Stimulated activated CD4-positive, alpha-beta T cell treated with anti-CD3 and anti-CD28 coated beads, Interleukin-4, amount 100 ng/mL, for 1 hour (primary cell): ENCODE measurements around the gene SLC1A2.

Experiments used
- DNase-seq: peaks from one replicate; pipeline ENCODE4 v3.0.0-alpha.2; 2020

Gene SLC1A2

GRCh38 chr11:35419184-35419829, at the start of gene SLC1A2:
TSS of gene SLC1A2 (minus strand) at chr11:35419558. CDS start at chr11:35418966, 592 bp downstream.
- DNase-seq = peak; percentile 11

DNA sequence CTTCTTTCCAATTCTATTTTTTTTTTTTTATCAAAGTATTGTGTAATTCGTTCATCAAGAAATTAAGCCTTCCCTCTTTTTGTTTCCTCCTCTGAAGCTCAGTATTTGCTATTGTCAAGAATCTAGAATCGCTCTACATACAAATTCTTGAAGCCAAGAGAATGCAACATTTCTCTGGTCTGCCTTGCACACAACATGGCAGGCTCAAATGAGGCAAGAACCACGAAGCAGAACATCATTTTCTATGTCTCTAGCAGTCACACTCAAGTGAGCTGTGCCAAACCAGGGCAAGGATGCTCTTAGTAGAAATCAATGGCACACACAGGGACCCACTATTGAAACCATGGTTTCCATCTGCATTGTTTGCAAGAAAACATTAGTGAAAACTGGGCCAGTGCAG, 46.7 kb upstream of the SLC1A2 start:
- DNase-seq = no peak

GRCh38 chr11:35464308-35464707, 45.0 kb upstream of the SLC1A2 start:
- no peak for DNase-seq

- DNase-seq = no peak
These were observed 44.0 kb upstream of the SLC1A2 start for GRCh38 chr11:35463331-35463751.

- DNase-seq = no peak
These were observed 42.7 kb upstream of the SLC1A2 start for GRCh38 chr11:35461917-35462538.

- no peak for DNase-seq
These were observed 40.1 kb upstream of the SLC1A2 start for GRCh38 chr11:35459489-35459888.

DNA sequence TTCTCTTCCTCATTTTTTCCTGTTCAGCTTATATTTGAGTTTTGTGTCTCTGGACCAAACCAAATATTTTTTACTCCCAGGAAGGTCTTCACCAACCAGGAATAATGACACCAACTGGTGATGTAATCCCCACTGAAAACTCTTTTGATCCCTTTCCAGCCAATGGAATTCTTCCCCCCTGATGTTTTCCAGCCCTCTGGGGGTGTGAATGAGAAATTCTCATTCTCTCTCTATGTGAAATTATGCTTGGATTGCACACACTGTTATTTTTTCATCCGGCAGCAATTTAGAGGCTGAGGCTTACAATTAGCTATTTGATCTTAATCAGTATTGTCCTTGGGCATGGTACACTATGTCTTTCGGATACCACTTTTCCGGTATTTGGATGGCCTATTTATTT, 39.5 kb upstream of the SLC1A2 start:
- DNase-seq = no peak

GRCh38 chr11:35454362-35454761, 35.0 kb upstream of the SLC1A2 start:
- DNase-seq = no peak

GRCh38 chr11:35436581-35437250, 17.4 kb upstream of the SLC1A2 start:
- DNase-seq = no peak

GRCh38 chr11:35433588-35433987, 14.2 kb upstream of the SLC1A2 start:
- DNase-seq = no peak

DNA sequence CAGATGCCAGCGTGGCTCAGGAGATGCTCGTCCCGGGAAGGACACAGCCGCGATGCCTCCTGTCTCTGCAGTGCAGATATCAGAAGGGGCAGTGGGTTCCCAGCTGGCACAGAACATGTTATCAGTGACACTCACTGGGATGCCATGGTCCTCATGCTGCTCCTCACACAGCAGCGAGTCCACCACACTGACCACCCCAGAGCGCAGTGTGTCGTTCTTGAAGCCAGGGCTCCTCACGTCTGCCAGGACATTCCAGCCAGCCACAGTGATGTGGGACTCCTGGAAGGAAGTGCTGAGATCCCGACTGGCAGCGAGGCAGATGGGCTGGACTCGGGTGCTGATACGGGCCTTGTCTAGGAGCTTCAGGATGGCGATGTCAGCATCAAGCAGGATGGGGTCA, 13.1 kb upstream of the SLC1A2 start:
- DNase-seq = no peak

- no peak for DNase-seq
These were observed 7.7 kb upstream of the SLC1A2 start for GRCh38 chr11:35427071-35427470.

DNA sequence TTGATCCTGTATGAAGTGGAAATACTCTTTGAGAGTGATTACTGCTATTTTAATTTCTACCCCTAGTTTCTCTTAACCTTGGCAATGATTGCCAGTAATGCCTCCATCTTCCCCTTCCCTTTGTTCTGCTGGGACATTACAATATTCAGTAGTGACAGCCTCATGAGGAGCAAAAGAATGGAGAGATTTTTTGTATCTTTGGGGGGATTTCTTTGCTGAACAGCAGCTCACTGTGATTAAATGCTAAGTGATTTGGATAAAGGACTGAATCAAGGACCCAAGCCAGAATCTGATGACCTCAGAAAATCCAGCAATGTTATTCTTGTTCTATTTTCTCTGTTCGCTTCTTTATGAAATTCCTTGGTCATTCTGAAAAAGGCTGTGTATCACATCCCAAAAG, 7.0 kb upstream of the SLC1A2 start:
- no peak for DNase-seq

DNA sequence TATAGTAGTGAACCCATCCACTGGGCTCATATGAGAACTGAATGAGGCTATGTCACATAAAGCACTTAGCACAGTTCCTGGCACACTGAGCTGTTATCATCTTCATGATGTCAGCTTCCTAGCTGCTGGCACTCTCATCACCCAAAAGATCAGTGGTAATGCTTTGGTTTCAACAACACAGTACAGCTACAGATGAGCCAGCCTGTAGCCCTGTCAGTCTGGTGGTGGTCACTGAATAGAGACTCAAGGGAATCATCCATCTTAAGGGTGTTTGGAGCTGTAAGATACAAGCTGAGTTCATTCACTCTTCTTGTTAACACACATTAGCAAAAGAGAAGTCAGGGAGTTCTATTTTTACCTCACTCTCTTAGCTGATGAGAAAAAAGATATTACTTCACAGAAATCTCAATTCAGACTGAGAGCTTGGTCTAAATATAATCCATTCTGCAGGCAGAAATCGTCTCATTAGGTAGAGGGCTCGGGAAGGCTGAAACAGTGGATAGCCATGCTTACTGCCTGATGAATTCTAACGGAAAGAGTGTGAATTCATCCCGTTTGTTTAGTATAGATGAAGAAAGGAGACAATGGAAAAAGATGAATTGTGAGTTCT, 6.3 kb upstream of the SLC1A2 start:
- DNase-seq = no peak

GRCh38 chr11:35424157-35424940, 5.0 kb upstream of the SLC1A2 start:
- no peak for DNase-seq

GRCh38 chr11:35420371-35420770, 1.0 kb upstream of the SLC1A2 start:
- no peak for DNase-seq

DNA sequence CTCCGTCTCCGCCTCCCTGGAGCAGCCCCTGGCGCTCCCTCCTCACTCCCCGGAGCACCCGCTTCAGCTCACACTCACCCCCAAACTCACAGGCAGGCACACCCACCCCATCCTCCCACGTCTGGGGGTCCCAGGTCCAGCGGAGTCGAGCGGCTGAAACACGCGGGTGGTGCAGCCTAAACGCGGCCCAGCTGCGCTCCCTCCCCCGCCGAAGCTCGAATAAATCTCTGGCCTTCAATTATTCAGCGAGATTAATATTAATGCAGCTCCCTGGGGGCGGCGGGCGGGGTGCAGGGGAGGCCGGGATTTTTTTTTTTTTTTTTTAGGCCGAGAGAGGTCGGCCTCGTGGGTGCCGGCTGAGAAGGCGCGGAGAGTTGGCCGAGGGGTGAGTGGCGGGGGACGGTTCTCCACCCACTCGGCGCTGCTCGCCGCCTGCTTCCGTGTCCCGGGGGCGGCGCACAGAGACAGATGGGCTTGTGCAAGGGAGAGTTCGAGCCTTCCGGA, 524 bp upstream of the SLC1A2 start:
- no peak for DNase-seq

DNA sequence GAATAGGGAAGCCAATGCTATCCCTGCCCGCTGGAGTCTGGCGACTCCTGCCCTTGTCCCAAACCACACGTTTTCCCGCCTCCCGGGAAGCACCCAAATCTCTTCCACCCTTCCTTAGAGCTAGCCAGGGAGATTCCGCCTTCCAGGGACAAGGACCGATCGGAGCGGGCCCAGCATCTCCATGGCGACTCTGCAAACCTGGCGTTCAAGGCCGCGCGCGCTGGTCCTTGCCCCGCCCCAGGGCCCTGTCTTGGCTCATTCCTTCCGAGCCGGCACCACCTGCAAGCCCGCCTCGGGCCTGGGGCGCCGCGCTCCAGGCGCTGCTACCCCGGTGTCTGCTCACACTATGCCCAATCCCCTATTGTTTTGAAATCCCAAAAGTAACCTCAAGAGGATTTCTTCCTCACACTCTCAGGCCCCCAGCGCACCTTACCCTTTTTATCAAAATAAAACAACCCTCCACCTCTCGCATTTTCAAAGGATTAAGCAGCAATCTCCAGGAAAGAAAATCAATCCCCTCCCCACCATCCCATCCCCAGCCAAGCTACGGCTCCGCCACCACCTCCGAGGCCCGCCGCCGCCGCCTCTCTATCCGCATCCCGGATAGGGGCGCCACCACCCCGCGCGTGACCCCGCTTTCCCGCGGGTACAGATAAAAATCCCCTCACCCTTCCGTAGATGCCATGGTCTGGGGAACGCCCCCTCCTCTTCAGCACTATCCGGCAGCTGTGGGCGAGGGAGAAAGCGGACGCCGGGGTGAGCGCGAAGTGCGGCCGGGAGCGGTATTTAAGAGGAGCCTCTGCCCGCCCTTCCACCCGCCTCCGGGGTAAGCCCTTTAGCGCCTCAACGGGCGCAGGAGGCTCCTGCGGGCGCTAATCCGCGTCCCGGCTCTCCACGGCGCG, 825 bp downstream of the SLC1A2 start:
- DNase-seq = peak; percentile 10

DNA sequence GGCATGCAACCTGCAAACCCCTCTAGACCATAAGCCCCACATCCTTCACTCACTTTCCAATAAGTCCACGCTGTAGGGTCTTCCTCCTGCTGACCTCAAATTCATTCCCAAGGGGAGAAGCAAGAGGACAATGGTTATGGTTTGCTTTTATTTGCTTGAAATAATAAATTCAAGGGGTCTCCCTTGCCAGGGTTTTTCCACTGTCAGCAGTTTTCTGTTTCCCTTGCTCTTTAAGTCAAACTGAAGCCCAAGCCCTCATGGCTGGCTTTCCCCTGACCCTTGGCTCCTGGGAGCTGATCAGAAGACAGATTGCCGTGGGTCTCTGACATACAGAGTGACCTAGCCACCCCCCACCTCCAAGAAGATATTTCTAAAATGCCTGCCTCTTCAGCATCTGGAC, 3.9 kb downstream of the SLC1A2 start:
- no peak for DNase-seq

DNA sequence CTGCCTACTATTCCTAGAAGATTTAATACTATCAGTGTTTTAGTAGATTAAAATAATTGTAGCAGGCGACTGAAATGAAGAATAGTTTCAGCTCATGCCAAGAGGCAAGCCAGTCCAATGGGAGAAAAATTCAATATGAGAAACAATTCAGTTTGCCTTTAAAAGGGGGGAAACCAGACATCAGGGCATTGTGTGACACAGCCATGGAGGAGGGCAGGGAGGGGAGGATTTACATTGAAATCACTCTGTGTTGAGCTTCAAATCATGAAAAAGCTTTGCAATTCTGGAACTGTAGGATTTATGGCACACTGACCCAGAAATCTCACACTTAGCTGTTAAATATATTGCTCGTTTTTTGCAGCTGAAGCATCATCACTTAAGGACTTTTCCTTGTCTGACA, 4.6 kb downstream of the SLC1A2 start:
- no peak for DNase-seq

DNA sequence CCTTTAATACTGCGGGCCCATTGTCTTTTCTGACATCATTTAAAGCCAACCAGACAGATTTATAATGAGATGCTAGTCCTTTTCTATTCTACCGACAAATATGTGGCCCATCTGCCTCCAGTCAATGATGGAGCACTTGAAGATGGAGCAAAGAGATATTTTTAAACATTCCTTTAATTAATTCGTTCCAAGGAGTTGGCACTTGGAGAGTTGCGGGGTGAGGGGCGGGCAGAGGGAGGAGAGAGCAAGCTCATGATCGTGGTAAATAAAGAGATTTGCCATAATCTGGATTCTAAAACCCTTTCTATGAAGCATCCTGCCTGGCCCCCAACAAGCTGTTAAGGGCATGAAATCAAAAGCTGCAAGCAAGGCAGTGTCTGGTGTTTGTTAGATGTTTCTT, 5.0 kb downstream of the SLC1A2 start:
- DNase-seq = no peak

DNA sequence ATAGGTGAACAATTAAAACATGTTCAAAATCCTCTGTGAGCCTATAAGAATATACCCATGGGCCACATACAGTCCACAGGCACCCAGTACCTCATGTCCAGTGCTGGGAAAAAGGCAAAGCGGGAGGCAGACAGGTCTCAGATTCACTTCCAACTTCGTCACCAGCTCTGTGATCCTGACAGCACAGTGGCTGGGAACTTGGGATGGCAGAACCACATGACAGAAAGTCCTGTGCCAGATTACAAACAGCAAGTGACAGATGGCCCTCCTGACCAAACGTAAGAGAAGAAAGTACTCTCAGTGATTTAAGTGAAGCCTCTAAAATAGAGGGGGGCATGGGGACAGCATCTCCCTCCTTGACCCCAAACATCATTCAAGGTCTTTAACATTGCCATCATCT, 5.8 kb downstream of the SLC1A2 start:
- DNase-seq = no peak
